Panc1 (cell line): ENCODE results near the gene PIBF1.

Source experiments
- CTCF ChIP-seq: fragments of 450-650 bp; IDR thresholded peaks from 2 replicates; pipeline ENCODE4 v1.5.1; 2017; ENCODE audit warnings: mild to moderate bottlenecking
- POLR2AphosphoS5 ChIP-seq: IDR thresholded peaks from 2 replicates; pipeline ENCODE4 v1.6.1; 2012; ENCODE audit warnings: mild to moderate bottlenecking, low read depth, low read length, moderate library complexity
- REST ChIP-seq, 2 experiments: IDR thresholded peaks; 2 replicates each; pipeline ENCODE4 v1.6.1; 2011 to 2012; ENCODE audit warnings: low read depth in 2 of 2, control low read depth in 1 of 2, low read length in 1 of 2, mild to moderate bottlenecking in 1 of 2, moderate library complexity in 1 of 2; ENCODE audit not compliant: insufficient read depth in 1 of 2

- TF ChIP-seq POLR2AphosphoS5 (no peak), CTCF (no peak), REST (IDR thresholded peaks at IDR 0.05; ENCODE audit: insufficient read depth in 1 of 2, low read depth in 2 of 2, low read length in 1 of 2) (no peak)
Measured at GRCh38 chr13:73038064-73038463, 256.1 kb downstream of the PIBF1 start.
